Activated CD4-positive, CD25-positive, alpha-beta regulatory T cell (primary cell): ENCODE measurements around the gene C1QTNF5.

Source experiments
- DNase-seq, 4 experiments: peaks; one replicate each; lab custom pipeline; 2025; lab: John Stamatoyannopoulos, UW

Gene C1QTNF5

DNA sequence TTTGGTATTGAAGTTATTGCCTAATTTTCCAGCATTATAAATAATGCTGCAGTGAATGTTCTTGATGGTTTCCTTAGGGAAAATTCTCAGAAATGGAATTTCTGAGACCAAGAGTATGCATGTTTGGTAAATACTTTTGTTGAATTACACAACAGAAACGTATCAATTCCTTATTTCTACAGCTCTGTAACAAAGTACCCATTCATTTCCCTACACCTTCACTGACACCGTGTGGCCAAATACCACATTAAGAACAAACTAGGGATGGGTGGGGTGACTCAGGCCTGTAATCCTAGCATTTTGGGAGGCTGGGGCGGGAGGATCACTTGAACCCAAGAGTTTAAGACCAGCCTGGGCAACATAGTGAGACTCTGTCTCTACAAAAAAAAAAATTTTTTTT, 45.5 kb downstream of the C1QTNF5 start:
- DNase-seq = no peak

DNA sequence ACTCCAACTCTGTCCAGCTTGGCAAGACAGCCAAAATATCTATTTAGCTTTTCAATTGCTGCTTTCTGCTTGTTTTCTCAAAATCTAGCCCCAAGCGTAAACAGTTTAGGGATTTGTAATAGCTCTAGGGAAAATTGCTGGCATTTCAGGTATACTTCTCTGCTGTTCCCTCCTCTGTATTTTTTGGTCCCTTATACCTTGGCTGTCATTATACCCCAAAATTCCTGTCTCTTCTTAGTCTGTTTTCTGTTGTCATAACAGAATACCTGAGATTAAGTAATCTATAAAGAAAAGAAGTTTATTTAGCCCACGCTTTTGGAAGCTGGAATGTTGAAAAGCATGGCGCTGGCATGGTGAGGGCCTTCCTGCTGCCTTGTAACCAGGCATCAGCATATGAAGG, 47.2 kb downstream of the C1QTNF5 start:
- no peak for DNase-seq

DNA sequence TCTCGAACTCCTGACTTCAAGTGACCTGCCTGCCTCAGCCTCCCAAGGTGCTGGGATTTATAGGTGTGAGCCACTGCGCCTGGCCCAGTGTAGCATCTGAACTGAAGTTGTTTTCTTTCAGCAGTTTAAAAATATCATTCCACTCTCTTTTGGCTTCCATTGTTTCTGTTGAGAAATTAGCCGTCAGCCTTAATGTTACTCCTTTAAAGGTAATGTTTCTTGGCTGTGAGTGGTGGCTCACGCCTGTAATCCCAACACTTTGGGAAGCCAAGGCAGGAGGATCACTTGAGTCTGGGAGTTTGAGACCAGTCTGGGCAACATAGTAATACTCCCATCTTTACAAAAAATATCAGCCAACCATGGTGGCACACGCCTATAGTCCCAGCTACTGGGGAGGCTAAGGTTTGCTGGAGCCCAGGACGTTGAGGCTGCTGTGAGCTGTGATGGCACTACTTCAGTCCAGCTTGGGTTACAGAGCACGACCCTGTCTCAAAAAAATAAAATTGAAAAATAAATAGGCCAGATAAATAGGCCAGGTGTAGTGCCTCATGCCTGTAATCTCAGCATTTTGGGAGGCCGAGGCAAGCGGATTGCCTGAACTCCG, 49.7 kb downstream of the C1QTNF5 start:
- no peak for DNase-seq
